ENCODE measurements around the gene ENTPD6.

DNA sequence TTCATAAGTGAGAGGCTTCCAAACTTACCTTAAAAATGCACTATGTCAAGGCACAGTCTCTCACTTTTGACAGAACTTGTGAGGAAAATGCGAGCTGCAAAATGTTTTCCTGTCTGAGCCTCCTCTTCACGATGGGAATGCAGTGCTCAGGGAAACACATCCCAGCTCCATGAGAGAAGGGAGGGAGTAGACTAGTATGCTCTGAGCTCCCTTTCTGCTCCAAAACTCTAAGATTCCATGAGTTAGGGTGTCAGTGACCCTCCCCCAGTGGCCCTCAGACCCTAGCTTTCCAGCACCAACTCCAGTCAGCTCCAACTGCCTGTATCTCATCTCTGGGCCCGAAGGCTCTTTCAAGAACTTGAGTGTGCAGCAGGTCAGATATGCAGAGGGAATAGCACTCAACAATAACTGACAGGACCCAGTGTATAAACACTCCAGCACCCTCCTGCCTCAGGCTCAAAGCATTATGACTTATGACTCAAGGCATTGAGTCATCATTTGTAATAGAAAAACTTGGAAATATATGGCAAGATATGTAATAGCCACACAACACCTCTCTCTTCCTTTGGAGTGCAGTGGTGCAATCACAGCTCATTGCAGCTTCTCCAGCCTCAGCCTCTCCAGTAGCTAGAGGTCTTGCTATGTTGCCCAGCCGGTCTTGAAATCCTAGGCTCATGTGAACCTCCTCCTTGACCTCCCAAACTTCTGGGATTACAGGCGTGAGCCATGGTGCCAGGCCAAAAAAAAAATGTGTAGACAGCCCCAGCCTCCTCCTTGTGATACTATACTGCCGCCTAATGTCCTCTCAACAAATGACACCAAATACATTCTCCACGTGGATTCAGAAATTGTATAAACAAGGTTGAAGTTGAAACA, 16.7 kb upstream of the ENTPD6 start:
- TF ChIP-seq, protein P1, sequence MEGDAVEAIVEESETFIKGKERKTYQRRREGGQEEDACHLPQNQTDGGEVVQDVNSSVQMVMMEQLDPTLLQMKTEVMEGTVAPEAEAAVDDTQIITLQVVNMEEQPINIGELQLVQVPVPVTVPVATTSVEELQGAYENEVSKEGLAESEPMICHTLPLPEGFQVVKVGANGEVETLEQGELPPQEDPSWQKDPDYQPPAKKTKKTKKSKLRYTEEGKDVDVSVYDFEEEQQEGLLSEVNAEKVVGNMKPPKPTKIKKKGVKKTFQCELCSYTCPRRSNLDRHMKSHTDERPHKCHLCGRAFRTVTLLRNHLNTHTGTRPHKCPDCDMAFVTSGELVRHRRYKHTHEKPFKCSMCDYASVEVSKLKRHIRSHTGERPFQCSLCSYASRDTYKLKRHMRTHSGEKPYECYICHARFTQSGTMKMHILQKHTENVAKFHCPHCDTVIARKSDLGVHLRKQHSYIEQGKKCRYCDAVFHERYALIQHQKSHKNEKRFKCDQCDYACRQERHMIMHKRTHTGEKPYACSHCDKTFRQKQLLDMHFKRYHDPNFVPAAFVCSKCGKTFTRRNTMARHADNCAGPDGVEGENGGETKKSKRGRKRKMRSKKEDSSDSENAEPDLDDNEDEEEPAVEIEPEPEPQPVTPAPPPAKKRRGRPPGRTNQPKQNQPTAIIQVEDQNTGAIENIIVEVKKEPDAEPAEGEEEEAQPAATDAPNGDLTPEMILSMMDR (conservative IDR thresholded peaks at IDR 0.05), result peak; percentile 90
- TF ChIP-seq EZH2 (IDR thresholded peaks at IDR 0.05; ENCODE audit: low read depth), result no peak

All from PC-9 (cell line).